ENCODE data around the gene GJA1.
"Not testable (repeated sequence)": the region's sequence is repeated elsewhere in the genome, so short reads cannot be mapped to it uniquely, and the experiment has no call there.

The GJA1 gene

GRCh38 chr6:121435444-121436069 lies at the start of gene GJA1:
Gene GJA1 (plus strand): TSS chr6:121435646. CDS start chr6:121446848, 11,202 bp downstream.
- DNase-seq (ENCODE audit: low read depth), result peak; percentile 77

- not testable (repeated sequence) for DNase-seq (ENCODE audit: low read depth)
Observed at GRCh38 chr6:121386551-121386950, 48.9 kb upstream of the GJA1 start.

GRCh38 chr6:121389419-121389818 lies 46.0 kb upstream of the GJA1 start:
- no peak for DNase-seq (ENCODE audit: low read depth)

- no peak for DNase-seq (ENCODE audit: low read depth)
Observed at GRCh38 chr6:121393731-121394505, 41.5 kb upstream of the GJA1 start.

- no peak for DNase-seq (ENCODE audit: low read depth)
Observed at GRCh38 chr6:121395736-121396135, 39.7 kb upstream of the GJA1 start.

- not testable (repeated sequence) for DNase-seq (ENCODE audit: low read depth)
Observed at GRCh38 chr6:121397188-121397587, 38.3 kb upstream of the GJA1 start.

GRCh38 chr6:121398127-121398526 lies 37.3 kb upstream of the GJA1 start:
- DNase-seq (ENCODE audit: low read depth), result no peak

- DNase-seq (ENCODE audit: low read depth), result no peak
Observed at GRCh38 chr6:121399966-121400365, 35.5 kb upstream of the GJA1 start.

GRCh38 chr6:121403964-121404363 lies 31.5 kb upstream of the GJA1 start:
- DNase-seq (ENCODE audit: low read depth), result no peak

GRCh38 chr6:121405306-121405705 lies 30.1 kb upstream of the GJA1 start:
- DNase-seq (ENCODE audit: low read depth), result no peak

- no peak for DNase-seq (ENCODE audit: low read depth)
Observed at GRCh38 chr6:121408321-121408720, 27.1 kb upstream of the GJA1 start.

GRCh38 chr6:121413879-121414278 lies 21.6 kb upstream of the GJA1 start:
- DNase-seq (ENCODE audit: low read depth), result no peak

- DNase-seq (ENCODE audit: low read depth), result no peak
Observed at GRCh38 chr6:121418346-121418745, 17.1 kb upstream of the GJA1 start.

GRCh38 chr6:121426686-121427085 lies 8.8 kb upstream of the GJA1 start:
- no peak for DNase-seq (ENCODE audit: low read depth)

- DNase-seq (ENCODE audit: low read depth), result no peak
Observed at GRCh38 chr6:121428872-121429756, 6.3 kb upstream of the GJA1 start.

- peak; percentile 30 for DNase-seq (ENCODE audit: low read depth)
Observed at GRCh38 chr6:121430514-121431460, 4.7 kb upstream of the GJA1 start.

- not testable (repeated sequence) for DNase-seq (ENCODE audit: low read depth)
Observed at GRCh38 chr6:121431776-121432175, 3.7 kb upstream of the GJA1 start.

- no peak for DNase-seq (ENCODE audit: low read depth)
Observed at GRCh38 chr6:121434037-121434770, 1.2 kb upstream of the GJA1 start.

- DNase-seq (ENCODE audit: low read depth), result no peak
Observed at GRCh38 chr6:121436274-121436857, 920 bp downstream of the GJA1 start.
